NCI-H187 (cell line): ENCODE results near the gene CDH13.

Source experiments
- DNase-seq, 2 experiments: peaks; one replicate each; lab custom pipeline; 2025; lab: John Stamatoyannopoulos, UW

The CDH13 gene

DNA sequence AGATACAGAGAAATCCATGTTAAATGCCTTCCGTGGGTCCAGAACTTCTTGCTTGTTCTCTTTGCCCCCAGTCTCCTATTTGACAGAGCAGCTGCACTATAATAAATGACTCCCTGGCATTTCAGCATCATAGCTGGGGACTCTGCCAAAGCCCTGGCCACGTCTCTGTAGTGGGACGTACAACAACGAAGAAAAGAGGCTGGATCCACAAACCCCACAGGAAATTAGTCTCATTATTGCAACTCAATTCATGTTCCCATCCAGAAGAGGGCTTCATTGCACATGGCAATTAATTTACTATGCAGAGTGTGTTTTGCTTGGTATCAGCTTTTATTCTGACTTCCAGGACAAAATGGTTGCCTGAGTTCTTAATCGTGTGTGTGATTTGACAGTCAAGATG, 121.3 kb downstream of the CDH13 start:
- no peak for DNase-seq

DNA sequence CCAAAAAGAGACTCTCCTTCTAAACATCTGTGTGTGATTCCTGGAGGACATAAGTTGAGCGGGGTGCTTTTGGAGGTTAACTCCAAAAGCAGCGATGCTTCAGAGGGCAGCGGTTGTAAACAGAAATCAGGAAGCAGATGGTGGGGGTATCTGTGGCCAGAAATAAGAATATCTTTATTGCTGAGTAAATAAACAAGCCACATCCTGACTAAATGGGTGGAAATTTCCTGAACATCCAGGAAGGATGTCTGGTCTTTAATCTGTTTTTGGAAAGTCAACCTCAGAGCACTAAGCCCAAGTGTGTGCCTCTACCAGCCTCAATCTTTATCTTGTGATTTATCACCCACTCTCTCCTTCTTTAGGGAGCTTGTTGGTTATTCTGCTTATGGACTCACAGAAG, 123.3 kb downstream of the CDH13 start:
- no peak for DNase-seq

DNA sequence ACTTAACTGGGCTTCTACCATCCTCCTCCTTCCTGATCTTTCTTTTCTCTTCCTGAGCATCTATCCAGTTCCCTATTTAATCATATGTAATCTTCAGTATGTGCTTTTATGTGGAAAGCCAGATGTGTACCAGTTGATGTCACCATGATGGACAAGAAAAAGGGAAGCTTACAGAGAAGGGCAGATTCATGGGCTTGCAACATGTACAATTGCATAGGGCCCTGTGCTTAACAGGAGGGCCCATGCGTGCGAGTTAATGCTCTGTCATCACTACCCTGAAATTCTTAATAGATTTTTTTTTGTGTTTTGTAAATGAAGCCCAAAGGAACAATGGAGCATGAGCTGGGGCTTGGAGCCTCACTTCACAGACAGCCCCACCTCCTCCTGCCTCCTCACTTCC, 124.3 kb downstream of the CDH13 start:
- DNase-seq: no peak

DNA sequence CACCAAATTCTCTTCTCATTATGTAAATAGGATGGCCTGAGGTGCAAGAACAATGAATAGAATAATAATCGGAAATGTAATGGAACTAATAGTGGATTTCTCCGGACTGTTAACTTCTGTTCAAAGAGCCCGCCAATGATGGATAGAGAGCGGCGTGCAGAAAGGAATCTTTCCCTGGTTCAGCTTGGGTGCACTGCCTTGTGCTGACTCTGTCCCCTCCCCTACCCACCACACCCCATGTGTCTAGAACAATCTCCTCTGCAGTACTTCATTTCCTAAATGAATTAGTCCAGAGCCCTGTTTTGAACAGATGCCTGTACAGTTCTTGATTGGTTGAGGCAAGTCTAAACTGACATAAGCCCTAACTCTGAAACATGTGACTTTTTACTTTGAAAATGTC, 125.4 kb downstream of the CDH13 start:
- no peak for DNase-seq

DNA sequence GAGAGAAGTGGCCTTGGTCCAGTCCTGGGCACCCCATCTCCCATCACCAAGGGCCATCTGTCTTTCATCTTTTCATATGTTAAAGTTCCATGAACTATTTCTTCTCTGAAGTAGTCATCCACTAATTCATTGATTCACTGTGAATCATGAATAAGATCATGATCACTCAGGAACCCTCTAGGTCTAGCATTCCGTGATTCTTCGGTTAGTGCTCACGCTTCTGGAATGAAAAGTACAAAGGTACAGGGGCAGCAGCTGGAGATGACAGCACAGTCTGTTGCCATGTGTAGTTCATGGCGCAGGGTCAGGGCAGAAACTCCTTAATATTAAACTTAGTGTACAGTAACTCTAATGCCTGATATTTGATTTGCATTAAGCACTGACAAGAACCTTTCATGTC, 127.1 kb downstream of the CDH13 start:
- DNase-seq: no peak

DNA sequence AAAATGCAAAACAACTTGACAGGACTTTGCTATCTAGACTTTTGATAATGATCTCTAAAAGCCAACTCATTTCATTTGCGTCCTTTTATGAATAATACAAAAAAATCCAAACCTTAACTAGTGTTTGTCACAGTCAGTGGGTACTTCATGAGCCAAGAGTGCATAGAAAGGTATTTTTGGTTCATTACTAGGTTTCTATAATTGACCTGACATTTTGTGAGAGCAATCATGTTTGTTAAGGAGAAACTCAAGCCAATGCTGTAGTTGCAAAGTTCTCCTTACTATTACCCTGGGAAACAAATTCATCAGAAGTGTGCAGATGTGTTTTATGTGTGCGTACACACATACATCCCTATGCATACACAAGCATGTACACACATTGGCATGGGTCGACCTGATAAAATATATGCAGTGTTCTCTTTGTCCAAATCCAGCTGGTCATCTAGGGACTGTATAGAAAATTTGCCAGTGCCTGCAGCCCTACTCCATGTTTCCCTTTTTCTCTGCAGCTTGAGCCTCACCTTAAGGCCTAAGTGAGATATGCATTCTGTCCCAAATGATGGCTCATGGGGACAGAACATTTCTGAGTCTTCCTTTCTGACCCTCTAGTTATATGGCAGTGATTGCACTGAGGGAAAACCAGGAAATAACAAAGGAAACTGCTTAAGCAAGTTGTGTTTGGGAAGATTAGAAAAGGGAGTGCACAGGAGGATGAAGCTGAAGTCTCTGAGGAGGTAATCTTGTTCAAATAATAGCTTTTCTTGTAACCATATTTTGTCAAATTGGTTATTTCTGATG, 128.1 kb downstream of the CDH13 start:
- DNase-seq: no peak

DNA sequence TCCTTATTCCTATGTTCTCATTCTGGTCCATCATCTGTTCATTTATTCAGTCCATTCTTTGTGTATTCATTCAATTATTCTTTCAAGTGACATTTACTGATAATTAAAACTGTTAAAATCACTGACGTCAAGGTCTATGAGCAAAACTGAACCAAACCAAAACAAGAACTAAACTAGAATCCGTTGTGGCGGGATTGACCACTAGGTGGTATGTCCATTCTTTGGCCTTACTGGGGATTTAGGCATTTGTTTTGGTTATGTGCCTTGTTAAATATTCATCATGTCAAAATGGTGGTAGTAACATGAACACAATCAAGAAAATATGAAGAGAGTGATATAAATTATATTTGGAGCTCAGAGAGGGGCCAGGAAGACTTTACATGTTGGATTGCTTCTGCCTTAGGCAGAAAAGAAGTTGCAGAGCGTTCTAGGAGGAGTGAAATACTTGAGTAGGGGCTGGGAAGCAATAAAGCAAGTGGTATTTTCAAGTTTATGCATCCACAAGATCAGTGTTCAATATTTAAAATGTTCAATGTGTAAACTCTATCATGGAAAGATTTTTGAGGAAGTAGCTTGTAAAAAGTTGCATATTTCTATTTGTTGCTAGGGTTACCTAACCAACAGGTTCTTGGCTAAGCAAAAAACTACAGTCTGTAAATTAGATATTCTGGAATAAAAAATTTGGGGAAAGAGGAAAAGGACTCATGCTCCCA, 129.0 kb downstream of the CDH13 start:
- DNase-seq: no peak

DNA sequence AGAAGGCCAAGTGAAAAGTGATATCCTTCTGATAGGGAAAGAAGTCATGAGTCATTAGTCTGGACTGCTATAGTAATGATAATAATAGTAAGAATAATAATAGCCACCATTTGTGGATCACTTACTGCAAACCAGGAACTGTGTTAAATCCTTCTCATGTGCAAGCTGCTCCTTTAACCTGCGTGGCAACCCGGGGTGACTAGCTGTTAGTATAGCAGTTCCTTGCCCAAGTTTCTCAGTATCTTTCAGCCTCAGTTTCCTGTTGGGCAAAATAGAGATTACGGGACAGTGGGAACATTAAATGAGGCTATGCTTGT, 129.5 kb downstream of the CDH13 start:
- DNase-seq: no peak

DNA sequence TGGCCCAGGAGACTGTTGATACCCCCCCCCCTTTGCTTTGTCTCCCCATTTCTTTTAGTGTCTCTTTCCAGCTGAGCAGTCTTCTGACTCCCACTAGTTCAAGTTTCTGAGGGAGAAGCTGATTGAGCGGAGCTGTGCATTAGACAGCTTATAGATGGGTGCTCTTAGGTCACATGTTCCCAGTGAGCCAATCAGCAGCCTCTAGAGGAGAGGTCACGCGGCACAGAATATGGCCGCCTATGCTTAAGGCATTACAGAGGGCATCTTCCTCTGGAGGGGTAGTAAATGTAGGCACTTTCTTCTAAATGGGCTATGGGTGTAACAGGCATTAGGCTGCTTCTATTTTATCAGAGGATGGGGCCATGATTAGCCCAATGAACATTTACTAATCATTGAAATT, 131.6 kb downstream of the CDH13 start:
- no peak for DNase-seq

DNA sequence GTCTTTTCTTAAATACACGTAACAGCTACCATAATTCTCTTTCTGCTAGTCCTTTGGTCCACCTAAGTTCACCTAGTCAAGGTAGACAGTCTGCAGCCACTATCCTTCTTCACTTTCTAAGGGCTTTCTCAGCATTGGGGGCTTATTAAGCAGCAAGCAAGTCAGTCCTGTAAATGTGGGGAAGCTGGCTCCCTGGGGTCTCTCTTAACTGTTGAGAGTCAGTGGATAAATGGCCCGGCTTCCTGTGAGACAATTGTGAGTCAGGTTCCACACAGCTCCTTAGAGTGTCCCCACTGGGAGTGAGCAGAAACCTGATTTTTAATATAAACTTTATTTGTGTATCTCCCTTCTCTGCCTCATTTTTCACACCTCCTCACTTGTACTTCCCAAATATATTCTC, 132.1 kb downstream of the CDH13 start:
- DNase-seq: no peak

DNA sequence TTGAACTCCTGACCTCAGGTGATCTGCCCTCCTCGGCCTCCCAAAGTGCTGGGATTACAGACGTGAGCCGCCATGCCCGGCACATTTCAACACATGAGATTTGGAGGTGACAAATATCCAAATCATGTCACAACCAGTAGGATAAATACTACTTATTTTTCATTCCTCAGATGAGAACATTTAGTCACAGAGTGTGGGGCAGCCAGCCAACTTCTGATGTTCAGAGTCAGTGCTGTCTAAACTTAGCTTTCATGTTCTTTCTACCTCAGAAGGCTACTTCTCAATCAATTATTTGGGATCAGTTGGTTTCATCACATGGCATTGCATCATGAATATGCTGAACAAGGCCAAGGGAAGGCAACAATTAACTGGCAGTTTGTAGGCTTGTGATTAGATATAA, 134.5 kb downstream of the CDH13 start:
- no peak for DNase-seq

DNA sequence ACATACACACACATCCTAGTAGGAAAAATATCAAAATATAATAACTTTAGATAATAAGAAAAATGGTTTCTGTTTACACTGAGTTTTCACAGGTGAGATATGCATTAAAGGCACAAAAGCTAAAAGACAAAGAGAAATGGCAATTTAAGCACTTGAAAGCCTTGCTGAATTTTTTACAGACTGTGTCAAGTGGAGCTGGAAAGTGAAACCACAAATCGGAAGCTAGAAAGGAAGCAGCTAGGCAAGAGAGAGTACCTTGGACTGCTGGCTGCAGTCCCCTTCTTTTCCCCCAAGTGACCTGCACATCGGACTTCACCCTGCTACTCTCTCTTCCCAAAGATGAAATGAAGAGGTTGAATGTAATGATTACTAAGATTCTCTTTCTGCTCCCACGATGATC, 135.1 kb downstream of the CDH13 start:
- DNase-seq: no peak

DNA sequence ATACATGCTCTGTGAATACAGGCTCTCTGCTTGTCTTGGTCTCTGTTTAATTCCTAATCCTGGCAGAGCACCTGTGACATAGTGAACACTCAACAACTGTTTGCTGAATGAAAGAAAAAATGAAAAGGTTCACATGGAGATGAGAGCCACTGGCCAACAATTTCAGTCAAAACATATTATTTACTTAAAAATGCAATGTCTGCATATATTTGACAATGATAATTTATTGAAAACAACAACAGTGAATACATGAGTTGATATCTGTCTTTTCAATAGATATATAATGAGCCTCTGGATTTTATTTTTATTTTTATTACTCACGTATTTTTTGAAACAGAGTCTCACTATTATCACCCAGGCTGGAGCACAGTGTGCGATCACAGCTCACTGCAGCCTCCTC, 136.6 kb downstream of the CDH13 start:
- no peak for DNase-seq

DNA sequence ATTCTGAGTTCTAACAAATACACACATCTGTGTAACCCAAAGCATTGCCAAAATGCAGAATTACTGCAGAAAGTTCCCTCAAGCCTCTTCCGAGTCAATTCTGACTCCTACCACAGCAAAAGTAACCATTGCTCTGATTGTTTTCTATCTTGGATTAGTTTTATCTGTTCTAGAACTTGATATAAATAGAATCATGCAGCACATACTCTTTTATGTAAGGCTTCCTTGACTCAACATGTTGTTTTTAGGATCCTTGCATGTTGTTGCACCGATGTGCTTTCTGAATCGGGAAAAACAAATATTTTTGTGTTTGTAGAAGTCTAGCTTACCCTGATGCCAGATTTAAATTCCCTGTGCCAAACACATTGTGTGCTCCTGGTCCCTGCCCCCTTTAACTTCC, 140.4 kb downstream of the CDH13 start:
- DNase-seq: no peak

DNA sequence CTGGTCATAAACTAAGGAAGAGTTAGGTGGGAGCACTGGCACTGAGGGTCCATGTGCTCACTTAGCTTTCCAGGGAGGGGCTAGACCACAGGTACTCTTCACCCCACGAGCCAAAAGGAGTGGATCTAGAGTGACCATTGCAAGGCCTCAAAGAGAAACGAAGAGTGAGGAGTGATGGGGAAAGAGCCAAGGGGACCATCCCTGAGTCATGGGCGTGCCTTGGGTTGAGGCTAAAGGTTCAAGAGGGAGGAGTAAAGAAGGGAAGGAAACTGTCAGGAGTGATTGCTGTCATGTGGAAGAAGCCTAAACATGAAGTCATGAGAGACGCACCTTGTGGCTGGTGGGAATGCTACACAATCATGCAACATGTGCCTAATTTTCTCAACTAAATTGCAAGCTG, 141.0 kb downstream of the CDH13 start:
- no peak for DNase-seq

DNA sequence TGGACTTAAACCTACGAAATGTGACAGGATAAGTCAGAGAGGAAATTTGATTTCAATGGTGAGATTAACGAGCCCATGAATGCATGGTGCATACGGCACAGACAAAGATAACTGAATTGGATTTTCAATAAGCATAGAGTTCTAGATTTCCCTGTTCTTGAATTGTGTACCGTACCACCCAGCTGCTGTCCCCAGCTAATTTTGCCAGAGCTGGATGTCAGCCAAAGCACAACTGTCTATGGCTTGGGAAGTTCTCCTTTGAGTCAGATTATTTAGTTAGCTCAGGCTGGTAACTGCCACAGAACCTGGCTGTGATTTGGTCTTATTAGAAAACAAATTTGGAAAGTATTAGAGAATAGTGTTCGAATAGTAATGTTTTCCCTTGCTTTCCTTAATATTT, 143.1 kb downstream of the CDH13 start:
- DNase-seq: no peak

DNA sequence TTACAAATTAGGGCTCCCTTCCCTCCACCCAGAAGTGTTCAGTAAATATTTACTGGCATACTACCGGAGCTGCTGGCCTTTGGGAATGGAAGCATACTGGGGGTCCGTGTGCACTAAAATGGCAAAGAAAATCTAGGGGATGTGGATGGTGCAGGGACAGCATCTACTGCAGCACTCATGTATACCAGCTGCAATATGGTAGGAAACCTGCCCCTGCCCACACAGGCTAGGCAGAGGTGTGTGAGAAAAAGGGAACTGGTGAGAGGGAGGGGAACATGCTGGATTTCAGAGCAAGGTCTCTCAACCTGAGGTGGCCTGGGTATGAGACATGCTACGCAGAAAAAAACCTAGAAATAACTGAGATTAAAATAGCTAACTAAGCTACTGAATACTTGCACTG, 145.4 kb downstream of the CDH13 start:
- no peak for DNase-seq

DNA sequence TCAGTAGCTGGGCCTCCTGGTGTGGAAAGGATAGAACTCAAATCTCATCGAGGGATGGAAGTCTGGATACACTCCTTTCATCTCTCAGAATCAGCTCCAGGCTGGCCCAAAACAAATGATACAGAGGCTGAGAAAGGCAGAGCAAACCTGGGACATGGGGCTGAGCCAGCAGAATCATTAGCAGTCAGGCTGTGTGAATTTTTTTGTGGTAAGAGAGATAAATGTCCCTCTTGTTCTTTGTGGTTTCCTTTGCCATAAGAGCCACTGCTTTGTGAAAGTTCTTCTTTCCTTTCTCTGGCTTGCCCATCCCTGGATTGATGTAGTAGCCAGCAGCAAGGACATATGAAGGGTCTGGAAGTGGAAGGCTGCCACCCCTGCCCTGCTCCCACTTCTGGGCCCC, 146.2 kb downstream of the CDH13 start:
- no peak for DNase-seq

DNA sequence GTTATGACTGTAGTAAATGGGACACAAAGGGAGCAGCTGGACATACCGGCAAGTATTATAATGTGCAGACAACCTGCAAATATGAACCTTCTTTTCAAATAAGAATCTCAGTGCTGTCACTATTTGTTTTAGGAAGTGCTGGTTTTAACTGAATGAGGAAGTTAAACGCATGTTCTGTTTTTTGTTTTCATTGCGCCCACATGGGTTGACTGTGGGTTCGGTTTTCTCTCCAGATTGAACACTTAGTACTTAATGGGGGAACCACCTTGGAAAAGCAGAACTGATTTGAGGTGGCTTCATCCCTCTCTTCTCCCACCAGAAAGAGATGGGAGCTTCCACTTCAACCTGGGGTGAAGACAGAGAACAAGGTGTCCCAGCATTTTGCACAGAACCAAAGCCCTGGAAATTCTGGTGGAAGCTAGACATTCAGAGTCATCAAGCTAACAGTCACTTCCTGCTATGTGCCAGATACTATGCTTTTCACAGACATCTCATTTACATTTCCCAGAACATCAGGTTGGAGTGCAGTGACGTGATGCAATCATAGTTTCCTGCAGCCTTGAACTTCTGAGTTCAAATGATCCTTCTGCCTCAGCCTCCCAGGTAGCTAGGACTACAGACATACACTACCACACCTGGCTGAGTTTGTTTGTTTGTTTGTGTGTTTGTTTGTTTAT, 149.8 kb downstream of the CDH13 start:
- DNase-seq: no peak

DNA sequence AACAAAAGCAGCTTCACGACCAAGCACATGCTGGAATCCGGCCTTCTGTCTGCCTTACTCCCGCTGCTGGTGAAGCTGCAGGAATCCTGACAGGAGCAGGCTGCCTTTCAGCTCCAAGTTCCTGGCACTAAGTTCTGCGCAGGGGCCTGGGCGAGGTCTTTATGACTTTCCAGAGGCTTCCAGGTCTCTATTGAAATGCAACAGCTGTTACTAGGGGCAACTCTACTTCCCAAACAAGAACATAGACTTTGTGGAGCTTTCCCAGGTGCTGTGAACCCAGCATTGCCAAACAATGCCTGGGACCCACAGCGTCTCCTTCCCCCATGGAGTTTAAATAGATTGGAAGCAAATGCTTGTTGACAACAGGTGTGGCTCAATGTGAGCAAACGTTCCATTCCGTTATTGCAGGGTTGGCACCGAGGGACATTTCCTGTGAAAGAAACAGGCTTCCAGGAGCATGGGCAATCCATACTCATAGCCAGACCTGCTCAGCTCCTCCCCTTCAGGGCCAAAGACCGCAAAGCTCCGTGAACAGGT, 156.0 kb downstream of the CDH13 start:
- no peak for DNase-seq

DNA sequence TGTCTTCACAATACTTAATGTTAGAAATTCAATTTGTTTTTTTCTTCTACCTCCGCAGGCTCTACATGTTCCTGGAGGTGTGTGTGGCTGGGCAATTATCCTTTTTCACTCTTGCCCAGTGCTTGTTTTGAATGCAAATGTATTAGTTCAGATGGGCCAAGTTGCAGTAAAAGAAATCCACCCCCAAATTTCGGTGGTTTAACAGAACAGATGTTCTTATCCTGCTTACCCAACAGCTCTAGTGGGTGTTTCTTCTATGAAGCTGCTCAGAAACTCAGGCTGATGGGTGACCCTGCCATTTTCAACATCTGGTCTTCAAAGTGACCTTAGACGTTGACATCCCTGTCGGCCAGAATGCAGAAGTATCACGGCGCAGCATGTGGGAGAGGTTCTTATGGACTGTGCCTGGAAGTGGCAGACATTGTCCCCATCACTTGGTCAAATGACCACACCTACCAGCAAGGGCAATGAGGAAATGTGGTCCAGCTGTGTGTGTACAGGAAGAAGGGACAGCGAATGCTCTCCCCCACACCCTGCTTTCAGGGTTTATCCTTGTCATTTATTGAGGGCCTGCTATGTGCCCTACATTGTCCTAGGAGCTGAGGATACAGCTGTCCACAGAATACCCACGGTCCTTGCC, 157.3 kb downstream of the CDH13 start:
- no peak for DNase-seq

DNA sequence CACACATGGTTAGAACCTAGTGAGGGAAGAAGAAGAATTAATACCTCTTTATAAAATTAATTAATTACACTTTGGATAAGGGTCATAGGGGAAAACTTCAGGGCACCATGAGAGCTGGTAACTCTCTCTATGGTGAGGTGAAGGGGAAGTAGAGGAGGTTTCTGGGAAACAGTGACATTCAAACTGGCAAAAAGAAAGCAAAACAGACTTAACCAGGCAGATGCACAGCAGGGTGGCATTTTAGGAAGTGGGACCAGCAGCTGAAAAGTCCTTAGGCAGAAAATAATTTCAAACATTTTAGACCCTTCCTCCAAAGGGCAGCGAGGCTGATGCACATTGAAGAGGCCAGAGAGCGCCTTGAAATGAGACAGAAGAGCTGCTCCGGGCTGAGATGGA, 157.8 kb downstream of the CDH13 start:
- DNase-seq: no peak

DNA sequence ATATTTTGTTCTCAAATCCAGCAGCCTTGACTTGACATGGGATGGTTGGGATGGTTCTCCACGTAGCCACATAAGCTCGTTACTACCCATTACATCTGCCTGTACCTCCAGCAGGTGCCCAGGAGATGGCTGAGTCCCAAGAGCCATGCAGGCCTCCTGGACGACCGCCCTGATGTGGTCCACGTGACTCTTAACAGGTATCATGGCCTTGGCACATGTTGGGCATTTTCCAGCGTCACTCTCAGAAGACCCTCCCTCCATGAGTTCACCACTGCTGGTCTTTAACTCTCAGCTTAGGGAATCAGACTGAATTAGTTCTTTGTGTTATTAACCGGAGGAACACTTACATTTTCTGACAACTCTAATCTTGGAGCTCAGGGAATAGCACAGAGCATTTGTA, 161.5 kb downstream of the CDH13 start:
- DNase-seq: no peak
